HEK293 (cell line): ENCODE data around the gene LDHD.
A peak's percentile ranks its signal among the peaks of the same experiment; 100 is the strongest.

Source experiments
- CTCF ChIA-PET: fragments of 350-600 bp; formaldehyde crosslinking; extraction: SDS; loops from one replicate; lab custom pipeline; 2021; ENCODE audit warnings: antibody characterized with exemption; lab: Yijun Ruan, JAX
- POLR2A ChIA-PET: fragments of 300-600 bp; formaldehyde crosslinking; extraction: SDS; loops from one replicate; lab custom pipeline; 2020; ENCODE audit warnings: antibody characterized with exemption, inconsistent platforms; lab: Yijun Ruan, JAX
- H3K27ac ChIP-seq: fragments of 200-500 bp; sonication (Bioruptor generic); 2 replicates; pipeline ENCODE4 v1.5.1; 2014; ENCODE audit warnings: low read depth, low read length, control low read depth, inconsistent platforms; ENCODE audit errors: extremely low read depth
- H3K36me3 ChIP-seq, 2 experiments: fragments of 200-500 bp in 1 of 2; sonication (Bioruptor generic) in 1 of 2; 1 replicate in 1 of 2; 2 replicates in 1 of 2; pipeline ENCODE4 v1.5.1; 2014 to 2017; ENCODE audit warnings: inconsistent platforms in 2 of 2, low read length in 2 of 2; ENCODE audit not compliant: control insufficient read depth in 2 of 2, insufficient read depth in 1 of 2
- H3K4me1 ChIP-seq: fragments of 200-500 bp; sonication (Bioruptor generic); 2 replicates; pipeline ENCODE4 v1.5.1; 2014; ENCODE audit warnings: mild to moderate bottlenecking, low read length, inconsistent platforms; ENCODE audit not compliant: control insufficient read depth, insufficient read depth
- H3K4me3 ChIP-seq: 2 replicates; pipeline ENCODE4 v1.5.1; 2011; ENCODE audit warnings: low read depth, mild to moderate bottlenecking, control low read depth, low read length, moderate library complexity
- H3K9me3 ChIP-seq: fragments of 200-500 bp; sonication (Bioruptor generic); 2 replicates; pipeline ENCODE4 v1.5.1; 2014; ENCODE audit warnings: low read depth, low read length, inconsistent platforms; ENCODE audit not compliant: control insufficient read depth, insufficient read depth
- BCL11B ChIP-seq: fragments of 450-650 bp; formaldehyde crosslinking; IDR thresholded peaks from 2 replicates; pipeline ENCODE4 v1.5.1; 2016; ENCODE audit warnings: low read depth, missing biosample characterization, missing genetic modification characterization
- BCL6B ChIP-seq: fragments of 450-650 bp; formaldehyde crosslinking; IDR thresholded peaks from 2 replicates; pipeline ENCODE4 v1.5.1; 2017; ENCODE audit warnings: missing biosample characterization, missing genetic modification characterization
- GFI1B ChIP-seq: fragments of 450-650 bp; formaldehyde crosslinking; IDR thresholded peaks from 2 replicates; pipeline ENCODE4 v1.5.1; 2016; ENCODE audit warnings: missing biosample characterization, missing genetic modification characterization
- GLIS1 ChIP-seq: fragments of 450-650 bp; formaldehyde crosslinking; IDR thresholded peaks from 2 replicates; pipeline ENCODE4 v1.5.1; 2016; ENCODE audit warnings: missing biosample characterization, missing genetic modification characterization
- PRDM6 ChIP-seq: fragments of 450-650 bp; formaldehyde crosslinking; IDR thresholded peaks from 2 replicates; pipeline ENCODE4 v1.5.1; 2017; ENCODE audit warnings: missing biosample characterization, missing genetic modification characterization
- SCRT2 ChIP-seq: fragments of 450-650 bp; formaldehyde crosslinking; IDR thresholded peaks from 2 replicates; pipeline ENCODE4 v1.5.1; 2016; ENCODE audit warnings: missing biosample characterization, missing genetic modification characterization
- SETDB1 ChIP-seq: IDR thresholded peaks from one replicate; pipeline ENCODE4 v1.6.1; 2017; ENCODE audit warnings: mild to moderate bottlenecking, low read length, moderate library complexity, mixed read lengths; ENCODE audit not compliant: insufficient read length
- TRIM28 ChIP-seq: IDR thresholded peaks from 2 replicates; pipeline ENCODE4 v1.6.1; 2011; ENCODE audit warnings: low read length, control low read depth, borderline replicate concordance
- ZBTB1 ChIP-seq: fragments of 450-650 bp; formaldehyde crosslinking; IDR thresholded peaks from 2 replicates; pipeline ENCODE4 v1.5.1; 2016; ENCODE audit warnings: missing biosample characterization, missing genetic modification characterization
- ZBTB26 ChIP-seq: fragments of 450-650 bp; formaldehyde crosslinking; optimal IDR thresholded peaks from 2 replicates; pipeline ENCODE3; 2016; ENCODE audit warnings: missing biosample characterization, mild to moderate bottlenecking, missing genetic modification characterization
- ZFP37 ChIP-seq: fragments of 450-650 bp; formaldehyde crosslinking; IDR thresholded peaks from 2 replicates; pipeline ENCODE4 v1.5.1; 2016; ENCODE audit warnings: missing biosample characterization, missing genetic modification characterization
- ZFP69B ChIP-seq: fragments of 450-650 bp; formaldehyde crosslinking; IDR thresholded peaks from 2 replicates; pipeline ENCODE4 v1.5.1; 2016; ENCODE audit warnings: missing biosample characterization, missing genetic modification characterization
- ZNF140 ChIP-seq: fragments of 450-650 bp; formaldehyde crosslinking; IDR thresholded peaks from 2 replicates; pipeline ENCODE4 v1.5.1; 2016; ENCODE audit warnings: missing biosample characterization, missing genetic modification characterization
- ZNF148 ChIP-seq: fragments of 450-650 bp; formaldehyde crosslinking; IDR thresholded peaks from 2 replicates; pipeline ENCODE4 v1.5.0; 2017; ENCODE audit warnings: missing biosample characterization, missing genetic modification characterization, borderline replicate concordance
- ZNF169 ChIP-seq: fragments of 450-650 bp; formaldehyde crosslinking; IDR thresholded peaks from 2 replicates; pipeline ENCODE4 v1.5.1; 2016; ENCODE audit warnings: missing biosample characterization, missing genetic modification characterization
- ZNF2 ChIP-seq: fragments of 450-650 bp; formaldehyde crosslinking; IDR thresholded peaks from 2 replicates; pipeline ENCODE4 v1.5.1; 2016; ENCODE audit warnings: missing biosample characterization, missing genetic modification characterization
- ZNF416 ChIP-seq: fragments of 450-650 bp; formaldehyde crosslinking; IDR thresholded peaks from 2 replicates; pipeline ENCODE4 v1.5.1; 2016; ENCODE audit warnings: missing biosample characterization, missing genetic modification characterization
- ZNF518A ChIP-seq: fragments of 450-650 bp; formaldehyde crosslinking; conservative IDR thresholded peaks from 2 replicates; pipeline ENCODE4 v1.5.1; 2016; ENCODE audit warnings: low read depth, missing biosample characterization, missing genetic modification characterization
- ZNF529 ChIP-seq: fragments of 450-650 bp; formaldehyde crosslinking; IDR thresholded peaks from 2 replicates; pipeline ENCODE4 v1.5.1; 2017; ENCODE audit warnings: missing genetic modification characterization, missing biosample characterization; ENCODE audit not compliant: insufficient replicate concordance
- ZNF548 ChIP-seq: fragments of 450-650 bp; formaldehyde crosslinking; IDR thresholded peaks from 2 replicates; pipeline ENCODE4 v1.5.1; 2016; ENCODE audit warnings: missing biosample characterization, missing genetic modification characterization
- ZNF658 ChIP-seq: fragments of 450-650 bp; formaldehyde crosslinking; IDR thresholded peaks from 2 replicates; pipeline ENCODE4; 2016; ENCODE audit warnings: missing biosample characterization, missing genetic modification characterization
- ZNF660 ChIP-seq: fragments of 450-650 bp; IDR thresholded peaks from 2 replicates; pipeline ENCODE4 v1.5.1; 2018; ENCODE audit warnings: missing biosample characterization, mild to moderate bottlenecking, missing genetic modification characterization
- ZNF677 ChIP-seq: fragments of 450-650 bp; IDR thresholded peaks from 2 replicates; pipeline ENCODE4 v1.5.0; 2018; ENCODE audit warnings: missing biosample characterization, mild to moderate bottlenecking, missing genetic modification characterization, moderate library complexity
- ZNF785 ChIP-seq: fragments of 450-650 bp; formaldehyde crosslinking; IDR thresholded peaks from 2 replicates; pipeline ENCODE4 v1.5.1; 2016; ENCODE audit warnings: missing biosample characterization, missing genetic modification characterization
- ZSCAN16 ChIP-seq: fragments of 450-650 bp; formaldehyde crosslinking; IDR thresholded peaks from 2 replicates; pipeline ENCODE4 v1.5.1; 2016; ENCODE audit warnings: missing biosample characterization, missing genetic modification characterization
- ZXDB ChIP-seq: fragments of 450-650 bp; formaldehyde crosslinking; IDR thresholded peaks from 2 replicates; pipeline ENCODE4 v1.5.1; 2016; ENCODE audit warnings: missing biosample characterization, missing genetic modification characterization

LDHD gene

GRCh38 chr16:75088216-75088615, 28.4 kb downstream of the LDHD start (continued):
- TF ChIP-seq GLIS1 (tag by site-specific recombination) (no peak), GFI1B (tag by site-specific recombination) (no peak), SETDB1 (no peak), ZNF677 (no peak)

- ChIA-PET POLR2A (interaction anchor here (0.6 kb wide), 1 partner anchor 12 kb away, joined by 4 read pairs; no protein-coding TSS in a partner anchor), CTCF (interaction anchor here (0.6 to 0.7 kb wide), 2 partner anchors 89 to 115 kb away, joined by 3 read pairs; partner anchors contain the start of gene ZNRF1)
- H3K27ac ChIP-seq: no peak overlapping the region
- H3K9me3 ChIP-seq: no peaks in the 10 kb centered on the region
- H3K36me3 ChIP-seq: no peaks in the 10 kb centered on the region
- H3K4me3 ChIP-seq: no peak overlapping the region
- H3K4me1 ChIP-seq: no peaks in the 10 kb centered on the region
- TF ChIP-seq ZNF548 (no peak), ZNF2 (tag by site-specific recombination) (no peak), ZFP69B (tag by site-specific recombination) (no peak), ZBTB26 (no peak), ZNF658 (no peak), ZFP37 (tag by site-specific recombination) (no peak), PRDM6 (tag by site-specific recombination) (no peak), ZNF785 (tag by site-specific recombination) (no peak), ZNF416 (tag by site-specific recombination) (no peak), ZBTB1 (tag by site-specific recombination) (no peak), SCRT2 (tag by site-specific recombination) (peak; percentile 85), ZNF518A (no peak), ZNF169 (tag by site-specific recombination) (no peak), ZNF140 (tag by site-specific recombination) (no peak), ZNF660 (no peak), ZNF529 (no peak), ZNF148 (tag by site-specific recombination) (no peak), TRIM28 (0 out of 2 replicates have a peak, but pooled peaks have one; percentile 21), BCL11B (no peak), ZSCAN16 (no peak), ZXDB (no peak), BCL6B (no peak)
Measured at GRCh38 chr16:75087375-75087979, 29.1 kb downstream of the LDHD start.
